ENCODE data around the gene UCHL3. TPM values are rescaled to one million over a fixed set of nuclear protein-coding genes. Genes with fewer than 3 reads are reported as not detected.
A peak's percentile ranks its signal among the peaks of the same experiment; 100 is the strongest.

The UCHL3 gene
- 10 to 100 TPM; 29.2 to 33.2 (median 29.6) TPM for total RNA-seq

GRCh38 chr13:75549262-75550158, at the start of gene UCHL3:
UCHL3 (plus strand) TSS chr13:75549791; CDS start chr13:75549821, 30 bp downstream.
- DNase-seq (ENCODE audit: low spot score in 2 of 2) = peak; percentile 91 to 96
- intact Hi-C loops (cut with DNase I; ENCODE audit: low total_unique reads) = no loop called here
- peak within 1 kb of the TSS; percentile 88 to 91 for H3K27ac ChIP-seq
- H3K4me3 ChIP-seq = peak within 1 kb of the TSS; percentile 84 to 92 (median 91)
- peaks cover 0 to 10% of the 10 kb centered on the region in 2 donors for H3K4me1 ChIP-seq
- no peaks in the 10 kb centered on the region for H3K36me3 ChIP-seq
- TF ChIP-seq POLR2A (IDR thresholded peaks at IDR 0.05) (no peak), CTCF (IDR thresholded peaks at IDR 0.05) (peak; percentile 84 to 95 (median 88)), POLR2AphosphoS5 (IDR thresholded peaks at IDR 0.05) (peak; percentile 12 to 74 (median 62))
- H3K27me3 ChIP-seq = no peaks in the 10 kb centered on the region
- no peaks in the 10 kb centered on the region for H3K9me3 ChIP-seq

- Histone ChIP-seq H3K4me3 (no peak overlapping the region), H3K9me3 (no peaks in the 10 kb centered on the region), H3K27me3 (no peaks in the 10 kb centered on the region), H3K36me3 (no peaks in the 10 kb centered on the region), H3K4me1 (no peaks in the 10 kb centered on the region), H3K27ac (no peak overlapping the region)
- DNase-seq (ENCODE audit: low spot score in 2 of 2) = no peak
- intact Hi-C loops (cut with DNase I; ENCODE audit: low total_unique reads) = no loop called here
- TF ChIP-seq POLR2A (IDR thresholded peaks at IDR 0.05) = no peak
- TF ChIP-seq POLR2AphosphoS5 (IDR thresholded peaks at IDR 0.05) = no peak
- no peak for TF ChIP-seq CTCF (IDR thresholded peaks at IDR 0.05)
These were observed 44.3 kb upstream of the UCHL3 start for GRCh38 chr13:75505327-75505726.

GRCh38 chr13:75506018-75506417, 43.6 kb upstream of the UCHL3 start:
- no peaks in the 10 kb centered on the region for H3K27me3 ChIP-seq
- no peaks in the 10 kb centered on the region for H3K9me3 ChIP-seq
- H3K36me3 ChIP-seq = no peaks in the 10 kb centered on the region
- no peak for DNase-seq (ENCODE audit: low spot score in 2 of 2)
- intact Hi-C loops (cut with DNase I; ENCODE audit: low total_unique reads) = no loop called here
- TF ChIP-seq POLR2A (IDR thresholded peaks at IDR 0.05) (no peak), POLR2AphosphoS5 (IDR thresholded peaks at IDR 0.05) (no peak), CTCF (IDR thresholded peaks at IDR 0.05) (no peak)
- no peak overlapping the region for H3K27ac ChIP-seq
- no peaks in the 10 kb centered on the region for H3K4me1 ChIP-seq
- H3K4me3 ChIP-seq = no peak overlapping the region

GRCh38 chr13:75507027-75508001, 42.3 kb upstream of the UCHL3 start:
- Histone ChIP-seq H3K27ac (no peak overlapping the region), H3K36me3 (no peaks in the 10 kb centered on the region), H3K9me3 (no peaks in the 10 kb centered on the region), H3K4me3 (no peak overlapping the region), H3K4me1 (no peaks in the 10 kb centered on the region), H3K27me3 (no peaks in the 10 kb centered on the region)
- no peak for TF ChIP-seq POLR2A (IDR thresholded peaks at IDR 0.05)
- TF ChIP-seq CTCF (IDR thresholded peaks at IDR 0.05) = no peak
- no peak for TF ChIP-seq POLR2AphosphoS5 (IDR thresholded peaks at IDR 0.05)
- intact Hi-C loops (cut with DNase I; ENCODE audit: low total_unique reads) = no loop called here
- no peak for DNase-seq (ENCODE audit: low spot score in 2 of 2)
